ENCODE data around the gene SLC16A5. TPM values are rescaled to one million over a fixed set of nuclear protein-coding genes. Genes with fewer than 3 reads are reported as not detected.

Gene SLC16A5
- polyA plus RNA-seq, 3 donors, result 26.1 to 99.4 (median 27.0) TPM

- Histone ChIP-seq H4K20me1 (ENCODE audit: insufficient read depth, low read length) (peaks cover 9% of the 10 kb centered on the region), H3K36me3 (replicated peaks in 1 of 2; ENCODE audit: control insufficient read depth in 1 of 2, insufficient read depth in 2 of 2, low read length in 2 of 2) (no peaks in the 10 kb centered on the region), H3K27ac (ENCODE audit: low read depth in 1 of 2, low read length in 2 of 2) (peak overlapping the region; percentile 88 to 91), H3K4me3 (replicated peaks in 1 of 3; ENCODE audit: low read depth in 2 of 3, low read length in 3 of 3) (no peak overlapping the region), H3K27me3 (ENCODE audit: control insufficient read depth in 2 of 2, insufficient read depth in 2 of 2, low read length in 2 of 2) (no peaks in the 10 kb centered on the region), H3K79me2 (ENCODE audit: insufficient read depth, low read length) (peaks cover 38% of the 10 kb centered on the region), H3K4me1 (ENCODE audit: control insufficient read depth in 1 of 2, insufficient read depth in 2 of 2, low read length in 2 of 2) (peaks cover 54 to 60% of the 10 kb centered on the region in 2 donors), H3K9ac (ENCODE audit: insufficient read depth, low read length, poor library complexity, severe bottlenecking) (no peak overlapping the region), H2AFZ (ENCODE audit: insufficient read depth, low read depth, low read length, poor library complexity, severe bottlenecking) (no peak overlapping the region), H3K9me3 (replicated peaks in 1 of 2; ENCODE audit: control insufficient read depth in 1 of 2, insufficient read depth in 1 of 2, low read length in 2 of 2) (no peaks in the 10 kb centered on the region), H3K4me2 (replicated peaks; ENCODE audit: extremely low read depth, low read length, poor library complexity, severe bottlenecking) (peak overlapping the region; percentile 93)
- Mint-ChIP-seq H3K27ac (peak overlapping the region; percentile 89 to 96 (median 92)), H3K4me3 (peak overlapping the region in 1 of 2 donors; percentile 79), H3K27me3 (ENCODE audit: low read depth in 3 of 3) (peaks cover 0 to 7% (median 4%) of the 10 kb centered on the region in 3 donors), H3K4me1 (peaks cover 55% of the 10 kb centered on the region), H3K36me3 (peaks cover 8 to 12% of the 10 kb centered on the region in 2 donors), H3K9me3 (no peaks in the 10 kb centered on the region)
- TF ChIP-seq, protein P1, sequence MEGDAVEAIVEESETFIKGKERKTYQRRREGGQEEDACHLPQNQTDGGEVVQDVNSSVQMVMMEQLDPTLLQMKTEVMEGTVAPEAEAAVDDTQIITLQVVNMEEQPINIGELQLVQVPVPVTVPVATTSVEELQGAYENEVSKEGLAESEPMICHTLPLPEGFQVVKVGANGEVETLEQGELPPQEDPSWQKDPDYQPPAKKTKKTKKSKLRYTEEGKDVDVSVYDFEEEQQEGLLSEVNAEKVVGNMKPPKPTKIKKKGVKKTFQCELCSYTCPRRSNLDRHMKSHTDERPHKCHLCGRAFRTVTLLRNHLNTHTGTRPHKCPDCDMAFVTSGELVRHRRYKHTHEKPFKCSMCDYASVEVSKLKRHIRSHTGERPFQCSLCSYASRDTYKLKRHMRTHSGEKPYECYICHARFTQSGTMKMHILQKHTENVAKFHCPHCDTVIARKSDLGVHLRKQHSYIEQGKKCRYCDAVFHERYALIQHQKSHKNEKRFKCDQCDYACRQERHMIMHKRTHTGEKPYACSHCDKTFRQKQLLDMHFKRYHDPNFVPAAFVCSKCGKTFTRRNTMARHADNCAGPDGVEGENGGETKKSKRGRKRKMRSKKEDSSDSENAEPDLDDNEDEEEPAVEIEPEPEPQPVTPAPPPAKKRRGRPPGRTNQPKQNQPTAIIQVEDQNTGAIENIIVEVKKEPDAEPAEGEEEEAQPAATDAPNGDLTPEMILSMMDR (IDR thresholded peaks at IDR 0.05), result no peak
- no peak for DNase-seq
- intact Hi-C loops (cut with micrococcal nuclease), result no loop called here
- 85% methylated on average over 11 of the region's 15 CpGs for WGBS (ENCODE audit: insufficient coverage)
Observed at GRCh38 chr17:75086496-75087181, 1.1 kb upstream of the SLC16A5 start.

- no peaks in the 10 kb centered on the region for H3K27me3 ChIP-seq (ENCODE audit: control insufficient read depth in 2 of 2, insufficient read depth in 2 of 2, low read length in 2 of 2)
- H3K4me3 ChIP-seq (replicated peaks in 1 of 3; ENCODE audit: low read depth in 2 of 3, low read length in 3 of 3), result peak overlapping the region; percentile 26 to 89 (median 63)
- peaks cover 13% of the 10 kb centered on the region for H4K20me1 ChIP-seq (ENCODE audit: insufficient read depth, low read length)
- H3K36me3 ChIP-seq (replicated peaks in 1 of 2; ENCODE audit: control insufficient read depth in 1 of 2, insufficient read depth in 2 of 2, low read length in 2 of 2), result no peaks in the 10 kb centered on the region
- Mint-ChIP-seq H3K36me3 (peaks cover 8 to 12% of the 10 kb centered on the region in 2 donors), H3K4me3 (peak overlapping the region; percentile 79 to 81), H3K9me3 (no peaks in the 10 kb centered on the region), H3K27me3 (ENCODE audit: low read depth in 3 of 3) (peaks cover 0 to 5% (median 3%) of the 10 kb centered on the region in 3 donors), H3K4me1 (peaks cover 60% of the 10 kb centered on the region), H3K27ac (peak overlapping the region; percentile 89 to 96 (median 92))
- intact Hi-C loops (cut with micrococcal nuclease), result no loop called here
- TF ChIP-seq, protein P1 (IDR thresholded peaks at IDR 0.05), result no peak
- peak overlapping the region; percentile 88 to 91 for H3K27ac ChIP-seq (ENCODE audit: low read depth in 1 of 2, low read length in 2 of 2)
- peak overlapping the region; percentile 93 for H3K4me2 ChIP-seq (replicated peaks; ENCODE audit: extremely low read depth, low read length, poor library complexity, severe bottlenecking)
- peak overlapping the region; percentile 88 for H3K9ac ChIP-seq (ENCODE audit: insufficient read depth, low read length, poor library complexity, severe bottlenecking)
- H2AFZ ChIP-seq (ENCODE audit: insufficient read depth, low read depth, low read length, poor library complexity, severe bottlenecking), result peak overlapping the region; percentile 73
- H3K4me1 ChIP-seq (ENCODE audit: control insufficient read depth in 1 of 2, insufficient read depth in 2 of 2, low read length in 2 of 2), result peaks cover 59 to 64% of the 10 kb centered on the region in 2 donors
- H3K9me3 ChIP-seq (replicated peaks in 1 of 2; ENCODE audit: control insufficient read depth in 1 of 2, insufficient read depth in 1 of 2, low read length in 2 of 2), result no peaks in the 10 kb centered on the region
- no CpG with 5 or more reads among the region's 12 CpGs for WGBS (ENCODE audit: insufficient coverage)
- peaks cover 43% of the 10 kb centered on the region for H3K79me2 ChIP-seq (ENCODE audit: insufficient read depth, low read length)
- no peak for DNase-seq
Observed at GRCh38 chr17:75087182-75087557, 584 bp upstream of the SLC16A5 start.

All from CD14-positive monocyte (primary cell).